Memory B cell (primary cell): ENCODE results near the gene GCAT.
"Not testable (repeated sequence)": the region's sequence is repeated elsewhere in the genome, so short reads cannot be mapped to it uniquely, and the experiment has no call there.

Experiments
- ATAC-seq: fragments of 150-1000 bp; cut with Tn5 transposase; 2 replicates; pipeline ENCODE4 v1.10.0; 2021; ENCODE audit warnings: low read depth, mild to moderate bottlenecking, moderate library complexity
- DNase-seq, 2 donors: peaks; one replicate each; pipeline ENCODE4 v3.0.0; 2022; ENCODE audit warnings: low spot score in 2 of 2
- H3K27ac Mint-ChIP-seq: one replicate; pipeline ENCODE4 v1.8.0; 2022; ENCODE audit warnings: mild to moderate bottlenecking, moderate library complexity, mixed read lengths
- H3K27me3 Mint-ChIP-seq: one replicate; pipeline ENCODE4 v1.8.0; 2022; ENCODE audit warnings: mixed read lengths
- H3K36me3 Mint-ChIP-seq: one replicate; pipeline ENCODE4 v1.8.0; 2022; ENCODE audit warnings: mild to moderate bottlenecking, mixed read lengths
- H3K4me1 Mint-ChIP-seq: one replicate; pipeline ENCODE4 v1.8.0; 2022; ENCODE audit warnings: mixed read lengths
- H3K4me3 Mint-ChIP-seq: one replicate; pipeline ENCODE4 v1.8.0; 2022; ENCODE audit warnings: mild to moderate bottlenecking, moderate library complexity, mixed read lengths
- H3K9me3 Mint-ChIP-seq: one replicate; pipeline ENCODE4 v1.8.0; 2022; ENCODE audit warnings: mixed read lengths

Gene GCAT

DNA sequence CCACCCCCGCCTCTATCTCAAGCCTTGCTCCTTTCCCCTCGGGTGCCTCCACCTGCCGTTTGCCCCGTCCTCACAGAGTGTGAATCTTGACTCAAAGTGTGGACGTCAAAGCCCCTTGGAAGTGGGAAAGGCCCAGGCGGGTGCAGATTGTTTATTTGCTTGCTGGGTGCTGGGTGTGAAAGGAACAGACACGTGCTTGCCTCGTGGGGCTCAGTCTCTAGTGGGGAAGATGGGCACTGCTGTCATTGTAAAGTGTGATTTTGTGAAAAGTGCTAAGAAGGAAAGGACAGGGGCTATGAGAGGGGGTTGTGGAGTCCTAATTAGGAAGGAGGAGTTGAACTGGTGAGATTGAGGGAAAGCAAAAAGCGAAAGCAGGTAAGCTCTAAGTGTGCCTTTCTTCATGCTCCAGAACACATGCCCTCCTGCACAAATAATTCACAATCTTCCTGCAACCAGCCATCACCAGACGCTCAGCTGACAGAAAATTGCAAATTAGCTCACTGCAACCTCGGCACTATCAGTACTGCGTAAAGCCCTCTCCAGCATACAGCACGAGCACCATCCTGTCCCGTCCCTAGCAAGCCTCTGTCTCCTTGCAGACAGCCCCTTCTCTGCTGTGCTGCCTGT lies 9.7 kb upstream of the GCAT start:
- Mint-ChIP-seq H3K36me3 (no peaks in the 10 kb centered on the region), H3K27me3 (peaks cover 13% of the 10 kb centered on the region), H3K9me3 (no peaks in the 10 kb centered on the region), H3K4me3 (no peak overlapping the region), H3K4me1 (peaks cover 12% of the 10 kb centered on the region), H3K27ac (no peak overlapping the region)
- DNase-seq (no peak), ATAC-seq (peak; percentile 64)

DNA sequence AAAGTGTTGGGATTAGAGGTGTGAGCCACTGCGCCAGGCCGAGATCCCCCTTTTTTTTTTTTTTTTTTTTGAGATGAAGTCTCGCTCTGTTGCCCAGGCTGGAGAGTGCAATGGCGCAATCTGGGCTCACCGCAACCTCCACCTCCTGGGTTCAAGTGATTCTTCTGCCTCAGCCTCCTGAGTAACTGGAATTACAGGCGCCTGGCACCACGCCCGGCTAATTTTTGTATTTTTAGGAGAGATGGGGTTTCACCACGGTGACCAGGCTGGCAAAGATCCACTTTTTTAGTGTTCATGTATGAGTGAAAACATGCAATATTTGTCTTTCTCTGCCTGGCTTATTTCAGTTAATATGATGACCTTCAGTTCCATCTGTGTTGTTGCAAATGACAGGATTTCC lies 7.8 kb upstream of the GCAT start:
- not testable (repeated sequence) for H3K4me3 Mint-ChIP-seq, H3K9me3 Mint-ChIP-seq, ATAC-seq, H3K36me3 Mint-ChIP-seq, H3K27ac Mint-ChIP-seq, DNase-seq
- Mint-ChIP-seq H3K4me1 (peaks cover 16% of the 10 kb centered on the region), H3K27me3 (peaks cover 22% of the 10 kb centered on the region)

DNA sequence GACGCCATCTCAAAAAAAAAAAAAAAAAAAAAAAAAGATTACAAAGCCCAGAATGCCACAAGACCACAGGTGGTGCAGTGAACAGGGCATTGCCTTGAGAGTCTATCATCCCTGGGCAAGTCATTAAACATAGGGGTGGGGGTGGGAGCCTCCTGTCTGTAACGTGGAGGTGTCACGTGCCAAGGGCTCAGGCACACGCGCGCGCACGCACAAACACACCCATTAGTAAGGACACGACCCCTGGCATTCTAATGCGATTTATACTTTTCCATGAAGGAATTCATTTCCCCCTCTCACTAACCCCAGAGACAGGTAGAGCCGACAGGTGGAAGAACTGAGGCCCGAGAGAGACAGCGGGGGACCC lies 5.8 kb upstream of the GCAT start:
- no peaks in the 10 kb centered on the region for H3K36me3 Mint-ChIP-seq
- peaks cover 23% of the 10 kb centered on the region for H3K4me1 Mint-ChIP-seq
- H3K27me3 Mint-ChIP-seq, result peaks cover 27% of the 10 kb centered on the region
- no peak overlapping the region for H3K4me3 Mint-ChIP-seq
- H3K9me3 Mint-ChIP-seq, result no peaks in the 10 kb centered on the region
- no peak for DNase-seq
- no peak overlapping the region for H3K27ac Mint-ChIP-seq
- no peak for ATAC-seq

DNA sequence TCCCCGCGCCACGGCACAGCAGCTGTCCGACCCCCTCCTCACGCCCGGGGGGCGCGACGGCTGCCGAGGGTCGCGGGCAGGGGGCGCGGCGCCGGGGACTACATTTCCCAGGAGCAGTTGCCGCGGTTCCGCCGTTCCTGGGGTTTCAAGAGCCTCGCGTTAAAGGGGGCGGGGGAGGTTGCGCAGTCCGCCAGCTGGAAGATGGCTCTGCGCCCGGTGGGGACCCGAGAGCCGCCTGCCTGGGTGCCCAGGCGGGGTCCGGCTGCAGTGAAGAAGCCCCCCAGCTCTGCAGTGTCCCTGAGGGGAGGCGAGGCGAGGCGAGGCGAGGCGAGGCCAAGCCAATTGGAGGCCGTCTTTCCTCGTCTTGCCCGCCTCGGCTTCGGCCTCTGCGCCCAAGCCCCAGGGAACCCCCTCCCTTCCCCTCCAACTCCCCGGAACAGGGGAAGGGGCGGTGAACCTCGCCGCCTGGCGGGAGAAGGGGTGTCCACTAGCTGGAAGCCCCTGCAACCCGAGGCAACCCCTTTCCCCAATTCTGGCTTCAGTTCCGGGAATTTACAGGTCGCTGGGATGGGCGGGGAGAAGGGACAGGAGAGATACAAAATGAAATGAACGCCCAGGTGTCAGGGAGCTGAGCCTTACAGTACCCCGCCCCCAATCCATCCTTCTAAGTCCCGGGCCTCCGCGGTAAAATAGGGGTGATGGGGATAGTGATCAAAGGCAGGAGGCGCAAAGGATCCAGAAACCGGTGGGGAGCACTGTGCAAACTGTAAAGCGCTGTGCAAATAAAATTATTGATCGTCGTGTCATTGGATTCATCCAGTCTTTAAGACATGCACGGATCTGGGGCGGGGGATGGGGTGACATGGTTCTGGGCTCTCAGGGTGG lies 5.2 kb upstream of the GCAT start:
- H3K9me3 Mint-ChIP-seq, result no peaks in the 10 kb centered on the region
- ATAC-seq, result no peak
- H3K4me3 Mint-ChIP-seq, result peak overlapping the region; percentile 41
- H3K4me1 Mint-ChIP-seq, result peaks cover 23% of the 10 kb centered on the region
- H3K36me3 Mint-ChIP-seq, result no peaks in the 10 kb centered on the region
- no peak for DNase-seq
- no peak overlapping the region for H3K27ac Mint-ChIP-seq
- H3K27me3 Mint-ChIP-seq, result peaks cover 27% of the 10 kb centered on the region

DNA sequence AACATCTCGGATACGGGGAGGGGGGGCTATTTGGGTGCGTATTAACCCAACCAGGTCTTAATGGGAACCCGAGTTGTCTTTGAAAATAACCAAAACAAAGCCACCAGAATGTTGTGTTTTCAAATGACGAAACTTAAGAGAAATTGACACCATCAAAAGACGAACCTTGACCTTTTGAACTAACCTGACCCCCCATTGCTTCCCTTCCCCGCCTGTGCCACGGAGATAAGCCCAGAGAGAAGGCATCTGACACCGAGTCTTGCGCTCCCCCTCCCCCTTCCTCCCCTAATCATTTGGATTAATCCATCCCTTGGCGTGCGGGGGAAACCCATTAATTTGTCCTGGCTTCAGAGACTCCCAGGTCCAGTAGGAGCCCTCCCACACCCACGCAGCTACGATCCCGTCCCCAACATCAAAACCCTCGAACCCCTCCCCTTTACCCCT lies 4.5 kb upstream of the GCAT start:
- Mint-ChIP-seq H3K4me3 (no peak overlapping the region), H3K9me3 (no peaks in the 10 kb centered on the region), H3K36me3 (no peaks in the 10 kb centered on the region), H3K27me3 (peaks cover 29% of the 10 kb centered on the region), H3K4me1 (peaks cover 19% of the 10 kb centered on the region), H3K27ac (no peak overlapping the region)
- no peak for DNase-seq
- no peak for ATAC-seq

DNA sequence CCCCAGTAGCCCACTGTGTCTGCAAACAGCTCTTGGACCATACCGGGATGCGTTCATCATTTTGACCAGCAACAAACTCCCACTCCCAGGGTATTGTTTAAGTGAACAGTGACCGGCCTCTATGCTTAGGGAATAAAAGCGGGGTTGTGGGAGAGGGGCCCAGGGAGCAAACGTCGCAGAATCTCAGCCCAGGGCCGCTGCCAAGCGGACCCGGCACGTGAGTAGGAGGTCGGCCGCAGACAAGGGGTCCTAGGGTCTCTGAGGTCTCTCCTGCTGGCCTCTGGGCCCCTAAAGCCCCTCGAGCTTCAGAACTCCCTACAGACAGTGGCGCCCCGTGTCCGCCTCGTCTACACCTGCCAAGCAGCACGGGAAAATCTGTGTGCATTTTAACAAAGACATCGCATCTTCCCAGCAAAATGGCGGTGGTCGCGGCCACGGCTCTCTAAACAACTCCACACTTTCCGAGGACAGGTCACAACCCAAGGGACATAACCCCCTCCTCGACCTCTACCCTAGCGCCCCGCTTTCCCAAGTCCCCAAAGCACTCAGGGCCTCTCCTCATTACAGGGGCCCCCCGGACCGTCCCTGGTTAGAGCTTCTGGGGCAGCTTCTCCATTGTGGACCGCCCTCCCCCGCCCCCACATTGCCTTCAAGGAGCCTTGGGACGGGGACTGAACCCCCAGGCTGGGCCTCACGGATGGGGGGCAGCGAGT lies 3.9 kb upstream of the GCAT start:
- no peak for ATAC-seq
- no peaks in the 10 kb centered on the region for H3K36me3 Mint-ChIP-seq
- peaks cover 29% of the 10 kb centered on the region for H3K27me3 Mint-ChIP-seq
- peak overlapping the region; percentile 64 for H3K4me3 Mint-ChIP-seq
- H3K27ac Mint-ChIP-seq, result peak overlapping the region; percentile 49
- DNase-seq, result no peak
- H3K9me3 Mint-ChIP-seq, result no peaks in the 10 kb centered on the region
- H3K4me1 Mint-ChIP-seq, result peaks cover 21% of the 10 kb centered on the region

DNA sequence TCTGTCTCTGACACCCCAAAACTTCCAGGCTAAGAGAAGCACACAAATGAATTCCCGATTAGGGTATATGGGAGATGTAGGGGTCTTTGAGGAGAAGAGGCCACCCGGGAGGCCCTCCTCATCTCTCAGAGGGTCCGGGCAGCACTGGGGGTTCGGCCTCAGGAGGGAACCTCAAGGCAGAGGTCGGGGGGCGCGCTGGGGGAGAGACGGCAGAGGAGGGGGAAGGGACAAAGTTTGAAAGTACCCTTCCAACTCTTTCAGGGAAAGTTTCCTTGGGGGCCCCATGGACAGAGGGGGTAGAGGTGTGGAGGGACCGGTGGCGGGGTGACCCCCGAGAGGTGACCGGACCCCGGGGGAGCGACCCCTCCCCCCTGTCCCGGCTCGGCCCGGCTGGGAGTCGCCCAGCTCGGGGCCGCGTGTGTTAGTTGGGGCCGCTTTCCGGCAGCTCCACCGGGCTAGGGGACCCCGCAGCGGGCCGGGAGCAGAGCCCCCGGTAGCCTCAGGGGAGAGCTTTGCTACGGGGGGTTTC lies 3.3 kb upstream of the GCAT start:
- Mint-ChIP-seq H3K27me3 (peaks cover 30% of the 10 kb centered on the region), H3K9me3 (no peaks in the 10 kb centered on the region), H3K4me3 (peak overlapping the region; percentile 64), H3K4me1 (peaks cover 21% of the 10 kb centered on the region), H3K36me3 (no peaks in the 10 kb centered on the region), H3K27ac (peak overlapping the region; percentile 49)
- no peak for ATAC-seq
- no peak for DNase-seq

- no peaks in the 10 kb centered on the region for H3K9me3 Mint-ChIP-seq
- H3K27me3 Mint-ChIP-seq, result peaks cover 33% of the 10 kb centered on the region
- DNase-seq (peak in 1 of 2 donors; percentile 45), ATAC-seq (peak; percentile 27)
- no peak overlapping the region for H3K27ac Mint-ChIP-seq
- H3K4me3 Mint-ChIP-seq, result peak overlapping the region; percentile 71
- peaks cover 21% of the 10 kb centered on the region for H3K4me1 Mint-ChIP-seq
- H3K36me3 Mint-ChIP-seq, result no peaks in the 10 kb centered on the region
These were observed 2.6 kb upstream of the GCAT start for GRCh38 chr22:37804881-37805809.

GRCh38 chr22:37805810-37806277 lies 1.9 kb upstream of the GCAT start:
- Mint-ChIP-seq H3K27ac (no peak overlapping the region), H3K9me3 (no peaks in the 10 kb centered on the region), H3K36me3 (no peaks in the 10 kb centered on the region), H3K4me1 (peaks cover 21% of the 10 kb centered on the region), H3K4me3 (peak overlapping the region; percentile 71), H3K27me3 (peaks cover 30% of the 10 kb centered on the region)
- ATAC-seq (no peak), DNase-seq (no peak)

DNA sequence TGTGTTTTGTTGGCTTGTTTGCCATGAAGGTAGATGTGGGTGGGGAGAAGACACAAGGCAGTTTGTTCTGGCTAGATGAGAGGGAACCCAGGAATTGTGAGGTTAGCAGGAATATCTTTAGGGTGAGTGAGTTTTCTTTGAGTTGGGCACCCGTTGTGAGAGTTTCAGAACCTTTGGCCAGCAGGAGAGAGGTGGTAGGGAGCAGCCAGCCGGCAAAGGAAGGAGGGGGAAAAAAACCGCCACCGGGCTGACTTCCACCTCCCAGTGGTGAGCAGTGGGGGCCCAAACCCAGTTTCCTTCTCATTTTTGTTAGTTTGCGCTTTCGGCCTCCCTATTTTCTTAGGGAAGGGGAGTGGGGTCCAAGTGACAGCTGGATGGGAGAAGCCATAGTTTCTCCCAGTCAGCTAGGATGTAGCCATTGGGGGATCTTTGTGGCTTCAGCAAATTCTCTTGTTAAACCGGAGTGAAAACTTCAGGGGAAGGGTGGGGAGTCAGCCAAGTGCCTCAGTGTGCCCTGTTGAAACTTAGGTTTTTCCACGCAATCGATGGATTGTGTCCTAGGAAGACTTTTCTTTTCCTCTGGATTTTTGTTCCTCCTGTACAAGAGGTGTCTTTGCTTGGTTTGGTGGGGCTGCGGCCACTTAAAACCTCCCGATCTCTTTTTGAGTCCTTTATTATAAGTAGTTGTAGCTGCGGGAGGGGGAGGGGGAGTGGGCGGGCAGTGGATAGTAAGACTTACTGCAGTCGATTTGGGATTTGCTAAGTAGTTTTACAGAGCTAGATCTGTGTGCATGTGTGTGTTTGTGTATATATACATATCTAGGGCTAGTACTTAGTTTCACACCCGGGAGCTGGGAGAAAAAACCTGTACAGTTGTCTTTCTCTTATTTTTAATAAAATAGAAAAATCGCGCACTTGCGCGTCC lies 1.1 kb upstream of the GCAT start:
- ATAC-seq (no peak), DNase-seq (no peak)
- Mint-ChIP-seq H3K9me3 (no peaks in the 10 kb centered on the region), H3K36me3 (no peaks in the 10 kb centered on the region), H3K4me3 (no peak overlapping the region), H3K27me3 (peaks cover 29% of the 10 kb centered on the region), H3K4me1 (peaks cover 21% of the 10 kb centered on the region), H3K27ac (no peak overlapping the region)

DNA sequence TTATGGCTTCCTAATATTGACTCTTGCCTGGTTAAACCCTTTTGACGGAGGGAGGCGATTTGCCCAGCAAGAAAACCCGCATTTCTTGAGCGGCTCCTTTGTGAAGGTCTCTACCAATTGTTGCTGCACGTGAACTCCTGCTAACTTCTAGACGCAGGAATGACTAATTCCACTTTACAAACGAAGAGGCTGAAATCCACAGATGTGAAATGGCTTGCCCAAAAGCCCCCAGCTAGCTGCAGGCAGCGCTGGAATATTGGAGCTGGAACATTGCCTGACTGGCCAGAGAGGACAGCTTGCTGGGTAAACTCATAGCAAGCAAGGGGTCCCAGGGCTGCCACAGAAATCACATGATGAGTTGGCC lies 542 bp downstream of the GCAT start:
- no peaks in the 10 kb centered on the region for H3K9me3 Mint-ChIP-seq
- DNase-seq (no peak), ATAC-seq (no peak)
- H3K27me3 Mint-ChIP-seq, result peaks cover 26% of the 10 kb centered on the region
- no peak overlapping the region for H3K27ac Mint-ChIP-seq
- peaks cover 14% of the 10 kb centered on the region for H3K4me1 Mint-ChIP-seq
- H3K36me3 Mint-ChIP-seq, result no peaks in the 10 kb centered on the region
- H3K4me3 Mint-ChIP-seq, result peak overlapping the region; percentile 63

DNA sequence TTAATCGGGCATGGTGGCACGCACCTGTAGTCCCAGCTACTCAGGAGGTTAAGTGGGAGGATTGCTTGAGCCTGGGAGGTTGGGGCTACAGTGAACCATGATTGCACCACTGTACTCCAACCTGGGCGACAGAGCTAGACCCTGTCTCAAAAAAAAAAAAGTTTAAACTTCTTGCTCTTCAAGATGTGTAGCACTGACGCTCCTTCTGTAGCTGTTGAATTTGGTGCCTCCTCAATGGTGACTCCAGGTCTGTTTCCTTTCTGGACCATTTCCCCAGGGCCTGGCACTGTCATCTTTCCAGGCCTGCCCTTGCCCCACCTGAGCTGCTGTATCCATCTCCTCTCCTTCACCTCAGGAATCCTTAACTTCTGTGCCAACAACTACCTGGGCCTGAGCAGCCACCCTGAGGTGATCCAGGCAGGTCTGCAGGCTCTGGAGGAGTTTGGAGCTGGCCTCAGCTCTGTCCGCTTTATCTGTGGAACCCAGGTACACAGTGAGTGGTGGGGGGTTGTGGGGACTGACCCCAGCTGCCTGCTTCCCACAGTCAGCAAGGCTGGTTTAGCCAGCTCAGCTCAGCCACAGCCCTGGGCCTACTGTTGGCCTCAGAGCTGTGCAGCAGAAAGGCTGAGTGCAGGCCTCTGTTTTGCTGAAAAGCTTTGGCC lies 2.1 kb downstream of the GCAT start:
- Mint-ChIP-seq H3K36me3 (no peaks in the 10 kb centered on the region), H3K9me3 (no peaks in the 10 kb centered on the region), H3K4me3 (no peak overlapping the region), H3K4me1 (peaks cover 13% of the 10 kb centered on the region), H3K27me3 (peaks cover 19% of the 10 kb centered on the region), H3K27ac (no peak overlapping the region)
- no peak for ATAC-seq
- DNase-seq, result no peak
